ENCODE data around the gene HACD2.

GRCh38 chr3:123571264-123571972 lies 13.4 kb downstream of the HACD2 start:
- TF ChIP-seq CREB1 (IDR thresholded peaks at IDR 0.05; ENCODE audit: low read depth) (no peak), EP300 (IDR thresholded peaks at IDR 0.05; ENCODE audit: borderline replicate concordance) (no peak), FOXM1 (IDR thresholded peaks at IDR 0.05; ENCODE audit: borderline replicate concordance, low read depth) (no peak)

Measured in Ishikawa (cell line).